ENCODE data around the gene CMBL. TPM values are rescaled to one million over a fixed set of nuclear protein-coding genes. Genes with fewer than 3 reads are reported as not detected.

Gene CMBL
- total RNA-seq, 1 experiment from 2014 or later, result 12.6 TPM

GRCh38 chr5:10289991-10290390 lies 17.7 kb downstream of the CMBL start:
- peaks cover 2 to 4% of the 10 kb centered on the region in 2 experiments; a peak in 4 of 5 replicates for H3K9me3 Mint-ChIP-seq
- H3K27ac Mint-ChIP-seq, result peak overlapping the region in 1 of 3 experiments; percentile 71; a peak in 3 of 7 replicates
- H4K20me1 ChIP-seq (ENCODE audit: control insufficient read depth, insufficient read depth, insufficient read length), result no peaks in the 10 kb centered on the region
- H4K91ac ChIP-seq (ENCODE audit: insufficient read length, low read depth, low read length), result no peak overlapping the region
- no peak overlapping the region for H2BK120ac ChIP-seq (ENCODE audit: low read depth, low read length, poor library complexity, severe bottlenecking)
- no peak overlapping the region for H3T11ph ChIP-seq (ENCODE audit: low read length)
- H2BK5ac ChIP-seq (ENCODE audit: insufficient read length, low read length), result no peak overlapping the region
- no peak for DNase-seq
- no peak overlapping the region for H4K8ac ChIP-seq (replicated peaks; ENCODE audit: insufficient read length, low read depth, low read length)
- H3K56ac ChIP-seq (ENCODE audit: insufficient read length, low read depth, low read length), result no peak overlapping the region
- no peak overlapping the region for H2BK12ac ChIP-seq (ENCODE audit: insufficient read length, low read depth, low read length)
- H3K23ac ChIP-seq (ENCODE audit: insufficient read length, low read depth, low read length), result no peak overlapping the region
- H4K5ac ChIP-seq (ENCODE audit: insufficient read length, low read depth, low read length), result no peak overlapping the region
- H3K14ac ChIP-seq (ENCODE audit: insufficient read depth, low read length), result no peak overlapping the region
- no peak overlapping the region for H3K4me2 ChIP-seq (ENCODE audit: insufficient read depth, insufficient read length, low read length)
- H3K23me2 ChIP-seq (ENCODE audit: insufficient read length, low read depth, low read length, poor library complexity, severe bottlenecking), result no peaks in the 10 kb centered on the region
- no CpG with 5 or more reads among the region's 10 CpGs for WGBS (ENCODE audit: extremely low coverage, insufficient read length, low lambda C conversion rate)
- H2BK20ac ChIP-seq (ENCODE audit: low read depth, low read length, poor library complexity, severe bottlenecking), result no peak overlapping the region
- H3K27me3 ChIP-seq (ENCODE audit: insufficient read depth, low read length), result no peaks in the 10 kb centered on the region
- H3K18ac ChIP-seq (ENCODE audit: insufficient read length, low read depth, low read length), result no peak overlapping the region
- H3K79me2 ChIP-seq (ENCODE audit: insufficient read depth, low read length), result peaks cover 2% of the 10 kb centered on the region; the same call in 1 of the 2 replicates
- H3K9me3 ChIP-seq (ENCODE audit: control insufficient read depth, low read depth, low read length), result no peaks in the 10 kb centered on the region
- peaks cover 16 to 20% (median 17%) of the 10 kb centered on the region in 3 experiments for H3K36me3 Mint-ChIP-seq (ENCODE audit: insufficient read depth in 1 of 3, low read depth in 3 of 3)
- no peaks in the 10 kb centered on the region for H3K27me3 Mint-ChIP-seq (ENCODE audit: low read depth)
- no peak overlapping the region for H3K4me3 Mint-ChIP-seq
- no peaks in the 10 kb centered on the region for H3K4me1 ChIP-seq (ENCODE audit: insufficient read depth, low read length)
- no peak overlapping the region for H3K9ac ChIP-seq (ENCODE audit: extremely low read depth, insufficient read length, low read length)
- H2AK5ac ChIP-seq (ENCODE audit: insufficient read length, low read length), result no peak overlapping the region
- H3K79me1 ChIP-seq (ENCODE audit: insufficient read depth, low read depth, low read length, poor library complexity, severe bottlenecking), result no peaks in the 10 kb centered on the region
- H2AFZ ChIP-seq (ENCODE audit: low read length), result no peak overlapping the region
- H2BK15ac ChIP-seq (ENCODE audit: low read depth, low read length), result no peak overlapping the region
- no peak overlapping the region for H3K27ac ChIP-seq (ENCODE audit: insufficient read length, low read depth, low read length)
- TF ChIP-seq, protein P1, sequence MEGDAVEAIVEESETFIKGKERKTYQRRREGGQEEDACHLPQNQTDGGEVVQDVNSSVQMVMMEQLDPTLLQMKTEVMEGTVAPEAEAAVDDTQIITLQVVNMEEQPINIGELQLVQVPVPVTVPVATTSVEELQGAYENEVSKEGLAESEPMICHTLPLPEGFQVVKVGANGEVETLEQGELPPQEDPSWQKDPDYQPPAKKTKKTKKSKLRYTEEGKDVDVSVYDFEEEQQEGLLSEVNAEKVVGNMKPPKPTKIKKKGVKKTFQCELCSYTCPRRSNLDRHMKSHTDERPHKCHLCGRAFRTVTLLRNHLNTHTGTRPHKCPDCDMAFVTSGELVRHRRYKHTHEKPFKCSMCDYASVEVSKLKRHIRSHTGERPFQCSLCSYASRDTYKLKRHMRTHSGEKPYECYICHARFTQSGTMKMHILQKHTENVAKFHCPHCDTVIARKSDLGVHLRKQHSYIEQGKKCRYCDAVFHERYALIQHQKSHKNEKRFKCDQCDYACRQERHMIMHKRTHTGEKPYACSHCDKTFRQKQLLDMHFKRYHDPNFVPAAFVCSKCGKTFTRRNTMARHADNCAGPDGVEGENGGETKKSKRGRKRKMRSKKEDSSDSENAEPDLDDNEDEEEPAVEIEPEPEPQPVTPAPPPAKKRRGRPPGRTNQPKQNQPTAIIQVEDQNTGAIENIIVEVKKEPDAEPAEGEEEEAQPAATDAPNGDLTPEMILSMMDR (conservative IDR thresholded peaks at IDR 0.05), result no peak
- peaks cover 7 to 8% of the 10 kb centered on the region in 2 experiments for H3K4me1 Mint-ChIP-seq
- no peak overlapping the region for H3K4ac ChIP-seq (ENCODE audit: low read depth, low read length)
